Measurements from ENCODE around the gene PRKCH. TPM values are rescaled to one million over a fixed set of nuclear protein-coding genes. Genes with fewer than 3 reads are reported as not detected.

Gene PRKCH
- total and polyA plus RNA-seq, 9 of the 15 experiments (the other 6 are each of a cell fraction or from before 2014, with no cell fraction given) = 0.61 to 4.4 (median 4.0) TPM

DNA sequence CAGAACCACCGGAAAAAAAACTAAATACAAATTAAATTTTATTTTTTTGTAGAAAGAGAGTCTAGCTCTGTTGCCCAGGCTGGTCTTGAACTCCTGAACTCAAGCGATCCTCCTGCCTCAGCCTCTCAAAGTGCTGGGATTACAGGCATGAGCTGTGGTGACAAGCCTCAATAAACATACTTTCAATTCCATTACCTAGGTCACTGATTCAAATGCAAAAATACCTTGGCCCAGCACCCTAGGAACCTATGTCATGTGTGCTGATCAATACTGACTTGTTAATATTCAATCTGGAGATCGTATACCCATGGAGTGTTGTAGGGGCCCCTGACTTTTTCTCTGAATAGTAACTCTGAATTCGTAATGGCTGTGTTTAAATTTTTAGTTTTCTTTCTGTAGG lies 33.2 kb upstream of the PRKCH start:
- 0% methylated on average over 4 of the region's 4 CpGs for WGBS (ENCODE audit: insufficient coverage, low coverage, missing lambda C conversion rate)
- H3K4me3 ChIP-seq = no peak overlapping the region
- no peaks in the 10 kb centered on the region for H3K4me1 ChIP-seq (replicated peaks in 1 of 2; ENCODE audit: control insufficient read depth in 2 of 2, insufficient read depth in 2 of 2, low read length in 2 of 2)
- H3K9me3 ChIP-seq (replicated peaks; ENCODE audit: control insufficient read depth, insufficient read depth, low read depth, low read length) = no peaks in the 10 kb centered on the region
- intact Hi-C loops (cut with micrococcal nuclease) (no loop called here), in situ Hi-C loops (cut with MboI) (loop anchor here (25.0 kb wide), 1 partner anchor 824 kb away; no protein-coding TSS in a partner anchor)
- H3K9ac ChIP-seq (ENCODE audit: insufficient read depth in 1 of 2, low read depth in 2 of 2, low read length in 2 of 2) = no peak overlapping the region
- H3K9me1 ChIP-seq (ENCODE audit: control insufficient read depth, insufficient read depth, low read length) = no peaks in the 10 kb centered on the region
- POLR2A ChIA-PET = no interaction called here
- BruUV-seq (replicated peaks) = no TSS peak
- no peaks in the 10 kb centered on the region for H3K79me2 ChIP-seq (ENCODE audit: control insufficient read depth, insufficient read depth, low read length)
- no peak for FAIRE-seq
- no peaks in the 10 kb centered on the region for H3K36me3 ChIP-seq (ENCODE audit: control insufficient read depth, insufficient read depth, low read length)
- no peaks in the 10 kb centered on the region; a peak in 1 of 5 replicates for H3K27me3 ChIP-seq (ENCODE audit: control insufficient read depth in 2 of 2, insufficient read depth in 2 of 2, low read length in 2 of 2)
- CTCF ChIA-PET (ENCODE audit: low intra/inter-chr PET ratio) = no interaction called here
- no peak for DNase-seq (ENCODE audit: extremely low read depth in 1 of 4, low spot score in 3 of 4)
- ATAC-seq = no peak
- no peak overlapping the region for H2AFZ ChIP-seq (ENCODE audit: low read depth, low read length)
- H4K20me1 ChIP-seq (replicated peaks; ENCODE audit: control insufficient read depth, insufficient read depth, low read length) = no peaks in the 10 kb centered on the region
- no peak overlapping the region for H3K27ac ChIP-seq (ENCODE audit: extremely low read depth, low read depth, low read length)
- TF ChIP-seq, protein P1, sequence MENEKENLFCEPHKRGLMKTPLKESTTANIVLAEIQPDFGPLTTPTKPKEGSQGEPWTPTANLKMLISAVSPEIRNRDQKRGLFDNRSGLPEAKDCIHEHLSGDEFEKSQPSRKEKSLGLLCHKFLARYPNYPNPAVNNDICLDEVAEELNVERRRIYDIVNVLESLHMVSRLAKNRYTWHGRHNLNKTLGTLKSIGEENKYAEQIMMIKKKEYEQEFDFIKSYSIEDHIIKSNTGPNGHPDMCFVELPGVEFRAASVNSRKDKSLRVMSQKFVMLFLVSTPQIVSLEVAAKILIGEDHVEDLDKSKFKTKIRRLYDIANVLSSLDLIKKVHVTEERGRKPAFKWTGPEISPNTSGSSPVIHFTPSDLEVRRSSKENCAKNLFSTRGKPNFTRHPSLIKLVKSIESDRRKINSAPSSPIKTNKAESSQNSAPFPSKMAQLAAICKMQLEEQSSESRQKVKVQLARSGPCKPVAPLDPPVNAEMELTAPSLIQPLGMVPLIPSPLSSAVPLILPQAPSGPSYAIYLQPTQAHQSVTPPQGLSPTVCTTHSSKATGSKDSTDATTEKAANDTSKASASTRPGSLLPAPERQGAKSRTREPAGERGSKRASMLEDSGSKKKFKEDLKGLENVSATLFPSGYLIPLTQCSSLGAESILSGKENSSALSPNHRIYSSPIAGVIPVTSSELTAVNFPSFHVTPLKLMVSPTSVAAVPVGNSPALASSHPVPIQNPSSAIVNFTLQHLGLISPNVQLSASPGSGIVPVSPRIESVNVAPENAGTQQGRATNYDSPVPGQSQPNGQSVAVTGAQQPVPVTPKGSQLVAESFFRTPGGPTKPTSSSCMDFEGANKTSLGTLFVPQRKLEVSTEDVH (IDR thresholded peaks at IDR 0.05; ENCODE audit: low read depth, partially characterized antibody) = no peak
- TF ChIP-seq FOXK2 (conservative IDR thresholded peaks at IDR 0.05 in 1 of 2, IDR thresholded peaks at IDR 0.05 in 1 of 2; ENCODE audit: low read depth in 2 of 2) = no peak
- TF ChIP-seq SLC30A9 (CRISPR knock-in tag; IDR thresholded peaks at IDR 0.05) = no peak
- TF ChIP-seq SNIP1 (IDR thresholded peaks at IDR 0.05; ENCODE audit: low read depth) = no peak
- H3K4me2 ChIP-seq (ENCODE audit: insufficient read depth, low read length) = no peak overlapping the region
